ENCODE measurements around the gene PGM5.

DNA sequence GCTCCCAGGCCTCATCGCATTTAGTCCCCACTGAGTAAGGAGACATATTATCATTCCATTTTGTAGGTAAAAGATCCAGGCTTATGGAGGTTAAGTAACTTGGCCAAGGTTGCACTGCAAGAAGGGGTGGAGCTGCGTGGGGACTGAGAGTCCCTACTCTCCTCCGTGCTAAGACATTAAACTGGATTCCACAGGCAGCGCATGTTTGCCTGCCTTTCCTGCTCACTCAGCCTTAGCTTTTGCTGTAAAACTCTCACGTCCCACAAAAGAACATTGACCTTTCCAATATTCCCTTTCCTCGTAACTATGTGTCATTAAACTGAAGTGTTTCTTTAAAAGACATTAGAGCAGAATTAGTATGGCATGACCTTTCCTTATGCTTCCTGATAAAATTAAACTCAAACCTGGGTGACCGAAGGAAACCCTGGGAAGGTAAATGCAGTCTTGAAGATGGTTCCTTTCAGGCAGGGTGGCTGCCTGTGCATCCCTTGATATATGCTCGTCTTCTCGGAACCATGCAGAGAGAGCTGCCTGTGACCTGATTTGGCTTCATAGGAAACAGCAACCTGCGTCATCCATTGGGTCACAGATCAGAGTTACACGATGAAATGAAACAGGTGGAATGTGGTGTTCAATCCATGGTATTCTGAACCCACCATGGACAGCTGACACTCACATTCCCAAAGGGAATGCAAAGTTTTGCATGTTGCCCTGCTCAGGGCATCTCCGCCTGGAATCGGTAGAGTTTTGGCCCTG is 98.3 kb downstream of the PGM5 start:
- no peak for TF ChIP-seq EZH2phosphoT487 (IDR thresholded peaks at IDR 0.05; ENCODE audit: unreplicated experiment)
- no peak for TF ChIP-seq ZNF114 (CRISPR knock-in tag; IDR thresholded peaks at IDR 0.05)
- TF ChIP-seq POLR2AphosphoS5 (IDR thresholded peaks at IDR 0.05; ENCODE audit: low read depth), result no peak
- TF ChIP-seq EZH2 (IDR thresholded peaks at IDR 0.05; ENCODE audit: low read depth, unreplicated experiment), result no peak
- TF ChIP-seq, protein P1, sequence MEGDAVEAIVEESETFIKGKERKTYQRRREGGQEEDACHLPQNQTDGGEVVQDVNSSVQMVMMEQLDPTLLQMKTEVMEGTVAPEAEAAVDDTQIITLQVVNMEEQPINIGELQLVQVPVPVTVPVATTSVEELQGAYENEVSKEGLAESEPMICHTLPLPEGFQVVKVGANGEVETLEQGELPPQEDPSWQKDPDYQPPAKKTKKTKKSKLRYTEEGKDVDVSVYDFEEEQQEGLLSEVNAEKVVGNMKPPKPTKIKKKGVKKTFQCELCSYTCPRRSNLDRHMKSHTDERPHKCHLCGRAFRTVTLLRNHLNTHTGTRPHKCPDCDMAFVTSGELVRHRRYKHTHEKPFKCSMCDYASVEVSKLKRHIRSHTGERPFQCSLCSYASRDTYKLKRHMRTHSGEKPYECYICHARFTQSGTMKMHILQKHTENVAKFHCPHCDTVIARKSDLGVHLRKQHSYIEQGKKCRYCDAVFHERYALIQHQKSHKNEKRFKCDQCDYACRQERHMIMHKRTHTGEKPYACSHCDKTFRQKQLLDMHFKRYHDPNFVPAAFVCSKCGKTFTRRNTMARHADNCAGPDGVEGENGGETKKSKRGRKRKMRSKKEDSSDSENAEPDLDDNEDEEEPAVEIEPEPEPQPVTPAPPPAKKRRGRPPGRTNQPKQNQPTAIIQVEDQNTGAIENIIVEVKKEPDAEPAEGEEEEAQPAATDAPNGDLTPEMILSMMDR (conservative IDR thresholded peaks at IDR 0.05; ENCODE audit: low read depth in 2 of 2), result no peak
- no peak for TF ChIP-seq JUNB (IDR thresholded peaks at IDR 0.05; ENCODE audit: unreplicated experiment)

Data from GM23338 (cell line).